Erythroblast (primary cell): ENCODE results near the gene LGALS14.
"Not testable (repeated sequence)": the region's sequence is repeated elsewhere in the genome, so short reads cannot be mapped to it uniquely, and the experiment has no call there.

Source experiments
- DNase-seq, 2 experiments: peaks; one replicate each; lab custom pipeline; 2025; lab: John Stamatoyannopoulos, UW
- GATA1 ChIP-seq: IDR thresholded peaks from 2 replicates; pipeline ENCODE4 v1.6.1; 2011; ENCODE audit warnings: low read depth, mild to moderate bottlenecking, control low read depth, low read length, moderate library complexity
- POLR2A ChIP-seq: IDR thresholded peaks from 2 replicates; pipeline ENCODE4 v1.6.1; 2011; ENCODE audit warnings: mild to moderate bottlenecking, low read length

The LGALS14 gene

DNA sequence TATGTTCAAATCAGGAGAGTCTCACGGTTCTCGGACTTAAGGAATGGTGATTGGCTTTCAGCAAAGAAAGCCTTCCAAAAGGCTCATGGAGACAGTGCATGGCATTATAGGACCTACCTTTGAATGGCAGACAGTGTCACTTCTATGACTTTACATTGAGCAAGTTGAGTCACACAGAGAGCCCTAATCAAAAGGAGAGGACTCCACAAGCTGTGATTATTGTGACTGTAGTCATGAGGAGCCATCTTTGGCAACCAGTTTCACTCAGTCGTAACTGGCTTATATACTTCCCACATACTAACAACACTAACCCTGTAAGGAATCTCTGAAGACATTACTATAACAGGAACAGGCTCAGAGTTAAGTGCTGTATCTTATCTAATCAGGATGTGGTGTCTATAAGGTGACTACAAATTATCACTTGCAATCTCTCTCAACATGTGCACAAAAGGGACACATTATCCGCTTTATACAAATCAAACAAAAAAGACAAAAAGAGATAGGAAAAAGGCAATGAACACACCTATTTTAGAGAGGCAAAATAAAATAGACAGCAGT lies 6.1 kb downstream of the LGALS14 start:
- TF ChIP-seq GATA1 (no peak), POLR2A (no peak)
- DNase-seq: no peak

DNA sequence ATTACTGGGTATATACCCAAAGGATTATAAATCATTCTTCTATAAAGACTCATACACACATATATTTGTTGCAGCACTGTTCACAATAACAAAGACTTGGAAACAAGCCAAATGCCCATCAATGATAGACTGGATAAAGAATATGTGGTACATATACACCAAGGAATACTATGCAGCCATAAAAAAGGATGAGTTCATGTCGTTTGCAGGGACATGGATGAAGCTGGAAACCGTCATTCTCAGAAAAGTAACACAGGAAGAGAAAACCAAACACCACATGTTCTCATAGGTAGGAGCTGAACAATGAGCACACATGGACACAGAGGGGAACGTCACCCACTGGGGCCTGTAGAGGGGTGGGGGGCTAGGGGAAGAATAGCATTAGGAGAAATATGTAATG lies 15.9 kb downstream of the LGALS14 start:
- not testable (repeated sequence) for DNase-seq

DNA sequence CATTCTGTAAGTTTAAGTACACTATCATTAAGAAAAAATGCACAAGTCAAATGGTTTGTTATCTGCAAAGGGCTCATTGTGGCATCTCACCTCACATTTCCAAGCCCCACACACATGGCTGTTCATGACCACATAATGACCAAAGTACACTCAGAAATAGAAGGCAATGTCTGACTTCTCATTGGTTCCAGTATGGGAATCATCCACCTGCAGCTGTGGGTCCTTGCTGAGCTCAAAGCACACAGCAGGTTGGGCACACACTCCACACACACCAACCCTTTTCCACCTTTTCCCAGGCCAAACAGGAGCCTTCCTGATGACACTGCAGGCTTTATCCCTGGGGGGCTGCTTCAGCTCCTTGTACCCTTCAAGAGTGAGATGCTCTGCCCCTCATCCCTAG lies 21.7 kb downstream of the LGALS14 start:
- no peak for TF ChIP-seq GATA1
- TF ChIP-seq POLR2A: no peak

DNA sequence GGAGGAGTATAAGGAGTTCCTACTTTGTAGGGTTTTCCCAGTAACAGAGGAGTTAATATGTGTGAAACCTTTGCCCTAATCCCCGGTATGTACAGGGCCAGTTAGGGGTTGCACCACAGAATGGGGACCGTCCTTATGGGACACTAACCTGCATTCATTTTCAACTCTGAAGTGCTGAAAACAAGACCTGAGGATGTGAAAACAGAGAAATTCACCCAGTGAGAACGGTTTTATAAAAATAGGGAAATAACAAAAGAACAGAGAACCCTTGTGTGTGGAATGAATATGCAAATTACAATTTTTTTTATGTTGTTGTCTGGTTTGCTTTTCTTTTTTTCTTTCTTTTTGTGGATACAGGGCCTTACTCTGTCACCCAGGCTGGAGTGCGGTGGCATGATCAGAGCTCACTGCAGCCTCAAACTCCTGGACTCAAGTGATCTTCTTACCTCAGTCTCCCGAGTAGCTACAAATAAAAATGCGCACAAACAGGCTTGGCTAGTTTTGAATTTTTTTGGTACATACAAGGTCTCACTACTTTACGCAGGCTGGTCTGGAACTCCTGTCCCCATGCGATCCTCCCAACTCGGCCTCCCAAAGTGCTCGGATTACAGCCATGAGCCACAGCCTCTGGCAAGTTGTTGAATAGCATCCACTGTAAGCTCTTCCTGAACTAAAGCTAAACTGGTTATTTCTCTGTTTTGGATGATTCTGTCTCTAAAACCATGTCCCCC lies 23.0 kb downstream of the LGALS14 start:
- TF ChIP-seq GATA1 (no peak), POLR2A (no peak)
- no peak for DNase-seq

More for the DNA sequence above, 21.7 kb downstream of the LGALS14 start:
- DNase-seq: no peak

DNA sequence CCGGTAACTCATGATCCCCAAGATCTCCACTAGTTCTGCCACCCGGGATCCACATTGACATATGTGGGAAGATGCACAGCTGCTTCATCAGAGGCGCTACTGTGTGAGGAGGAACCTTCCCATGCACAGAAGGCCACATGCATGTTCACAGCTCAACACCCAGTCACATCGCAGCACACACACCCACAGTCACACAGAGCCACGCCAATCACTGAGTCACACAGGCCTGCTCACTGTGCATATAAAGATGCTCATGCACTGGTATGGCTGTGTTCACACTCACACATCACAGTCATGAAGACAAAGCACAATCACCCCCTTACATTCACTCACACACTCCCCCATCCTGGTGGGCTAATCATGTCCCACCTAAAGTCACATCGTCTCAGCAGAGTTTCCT lies 23.8 kb downstream of the LGALS14 start:
- TF ChIP-seq GATA1 (no peak), POLR2A (no peak)
- no peak for DNase-seq

DNA sequence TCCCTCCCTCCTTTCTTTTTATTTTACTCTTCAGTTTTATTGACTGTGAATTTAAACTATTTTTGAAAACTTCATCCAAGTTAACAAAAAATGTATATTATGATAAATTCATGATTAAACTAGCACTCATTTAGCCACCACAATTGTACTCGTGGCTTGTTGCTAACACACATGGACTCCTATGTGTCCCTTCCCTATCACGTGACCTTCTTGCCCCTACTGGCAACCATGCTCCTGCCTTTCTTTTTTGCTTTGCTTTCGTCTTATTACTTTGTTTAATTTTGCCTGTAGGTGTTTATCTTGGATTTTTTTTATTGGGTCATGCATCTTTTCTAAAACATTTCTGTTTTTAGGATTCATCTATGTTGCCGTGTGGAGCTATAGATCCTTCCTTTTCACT lies 25.3 kb downstream of the LGALS14 start:
- TF ChIP-seq GATA1 (no peak), POLR2A (no peak)
- DNase-seq: no peak

DNA sequence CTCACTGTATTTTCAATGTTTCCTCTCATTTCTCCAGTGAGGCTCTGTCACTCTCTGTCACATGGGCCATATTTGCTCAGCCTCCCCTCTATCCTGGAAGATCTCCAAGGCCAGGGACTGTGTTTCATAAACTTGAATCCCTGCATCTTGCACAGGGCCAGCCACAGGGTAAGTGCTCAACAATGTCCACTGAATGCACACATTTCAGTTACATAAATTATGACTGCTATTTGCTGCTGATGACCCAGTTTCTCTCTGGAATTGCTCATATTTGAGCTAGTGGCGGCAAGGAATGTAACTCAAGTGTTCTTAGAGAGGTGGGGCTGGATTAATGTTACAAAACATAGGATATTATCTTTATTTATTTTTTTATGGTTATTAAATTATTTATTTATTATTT lies 27.4 kb downstream of the LGALS14 start:
- no peak for DNase-seq
- TF ChIP-seq POLR2A (no peak), GATA1 (no peak)

DNA sequence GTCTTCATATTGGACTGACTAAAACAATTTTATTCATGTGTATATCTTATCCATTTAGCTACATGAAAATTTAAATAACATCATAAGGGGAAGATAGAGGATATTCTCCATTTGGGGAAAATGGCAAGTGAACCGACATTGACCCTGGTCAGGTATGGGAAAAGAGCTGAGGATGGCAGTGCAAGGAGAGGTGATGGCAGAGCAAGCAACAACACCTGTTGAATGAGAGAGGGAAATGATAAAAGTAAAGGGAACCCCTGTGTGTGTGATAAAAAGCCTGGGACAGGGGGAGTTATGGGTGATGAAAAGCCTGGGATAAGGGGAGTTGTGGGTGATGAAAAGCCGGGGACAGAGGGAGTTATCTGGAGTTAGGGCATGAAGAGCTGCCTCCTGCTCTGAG lies 29.6 kb downstream of the LGALS14 start:
- DNase-seq: no peak
- no peak for TF ChIP-seq POLR2A
- no peak for TF ChIP-seq GATA1

DNA sequence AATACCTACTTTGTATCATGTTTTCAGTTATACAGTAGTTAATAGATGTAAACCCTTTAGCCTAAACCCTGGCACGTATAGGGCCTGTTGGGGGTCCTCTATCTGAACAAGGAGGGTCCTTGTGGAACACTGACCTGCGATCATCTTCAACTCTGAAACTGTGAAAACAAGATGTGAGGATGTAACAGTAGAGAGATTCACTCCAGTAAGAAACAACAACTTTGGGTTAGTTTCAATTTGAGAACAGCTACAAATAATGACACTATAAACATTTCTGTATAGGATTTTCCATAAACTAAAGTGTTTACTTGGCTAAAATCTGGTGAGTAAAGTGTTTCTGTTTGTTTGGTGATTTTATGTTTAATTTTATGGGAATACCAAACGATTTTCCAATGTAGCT lies 31.4 kb downstream of the LGALS14 start:
- DNase-seq: no peak
- TF ChIP-seq POLR2A: no peak
- no peak for TF ChIP-seq GATA1

DNA sequence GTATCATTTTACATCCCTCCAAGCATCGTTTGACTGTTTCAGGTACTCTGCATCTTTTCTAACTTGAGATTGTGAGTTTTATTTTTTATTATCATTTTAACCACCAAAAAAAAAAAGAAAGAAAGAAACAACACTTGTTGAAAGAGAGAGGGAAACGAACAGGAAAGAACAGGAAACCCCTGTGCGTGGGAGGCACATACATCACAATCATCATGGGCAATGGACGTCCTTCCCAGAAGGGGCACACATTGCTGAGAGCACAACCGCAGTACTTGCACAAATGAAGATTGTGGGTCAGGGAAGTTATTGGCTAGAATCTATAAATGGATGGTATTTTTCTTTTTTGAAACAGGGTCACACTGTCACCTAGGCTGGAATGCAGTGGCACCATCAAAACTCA lies 31.8 kb downstream of the LGALS14 start:
- no peak for TF ChIP-seq POLR2A
- TF ChIP-seq GATA1: no peak
- no peak for DNase-seq

DNA sequence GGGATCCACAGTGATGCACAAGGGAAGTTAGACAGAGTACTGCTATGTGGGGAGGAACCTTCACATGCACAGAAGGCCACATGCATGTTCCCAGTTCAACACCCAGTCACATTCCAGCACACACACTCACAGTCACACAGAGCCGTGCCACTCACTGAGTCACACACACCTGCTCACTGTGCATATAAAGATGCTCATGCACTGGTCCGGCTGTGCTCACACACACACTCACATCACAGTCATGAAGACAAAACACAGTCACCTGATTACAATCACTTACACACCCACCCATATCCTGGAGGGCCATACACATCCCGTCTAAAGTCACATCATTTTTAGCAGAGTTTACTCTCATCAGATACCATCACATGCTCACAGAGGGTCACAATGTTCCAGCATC lies 33.1 kb downstream of the LGALS14 start:
- DNase-seq: no peak
- TF ChIP-seq GATA1 (no peak), POLR2A (no peak)

DNA sequence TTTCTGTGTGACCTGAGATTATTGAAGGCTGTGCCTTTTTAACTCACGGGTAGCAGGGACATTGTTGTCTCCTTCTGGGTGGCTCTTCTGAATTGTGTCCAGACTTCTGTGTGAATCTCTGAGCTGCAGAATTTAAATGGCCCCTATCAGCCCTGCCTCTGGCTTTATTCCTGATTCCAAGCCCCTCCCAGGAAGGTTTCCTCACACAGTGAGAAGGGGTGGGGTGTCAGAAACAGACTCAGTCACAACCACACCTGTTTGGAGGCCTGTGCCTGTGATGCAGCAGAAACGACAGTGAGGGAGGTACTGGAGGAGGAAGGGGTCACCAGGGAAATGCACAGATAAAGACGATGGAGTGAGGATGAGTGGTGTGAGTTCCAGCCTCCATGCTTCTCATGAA lies 33.6 kb downstream of the LGALS14 start, which contains the start of gene CLC:
Gene CLC (minus strand): TSS at position 139 of the 400 bp plus-strand sequence. CDS start 77 bp downstream, at position 62.
- no peak for TF ChIP-seq POLR2A
- TF ChIP-seq GATA1: no peak

DNA sequence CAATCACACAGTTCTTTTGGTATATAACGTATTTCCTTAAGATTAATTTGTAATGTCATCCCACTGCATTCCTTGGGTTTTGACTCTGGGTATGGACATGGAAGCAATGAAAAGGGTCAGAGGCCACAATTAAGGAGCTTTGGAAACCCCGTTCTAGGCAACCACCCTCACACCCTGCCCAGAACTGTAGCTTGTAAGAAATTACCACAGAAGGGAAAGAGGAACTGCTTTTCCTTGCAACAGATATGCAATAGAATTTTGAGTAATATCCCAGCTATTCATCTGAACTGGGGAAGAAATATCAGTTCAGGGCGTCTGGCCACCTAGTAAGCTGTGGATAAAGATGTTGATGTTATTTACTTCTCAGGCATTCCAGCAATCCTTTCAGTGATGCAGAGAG lies 34.5 kb downstream of the LGALS14 start:
- TF ChIP-seq POLR2A (no peak), GATA1 (no peak)
- no peak for DNase-seq

More for the DNA sequence above, 33.6 kb downstream of the LGALS14 start, which contains the start of gene CLC:
- no peak for DNase-seq

DNA sequence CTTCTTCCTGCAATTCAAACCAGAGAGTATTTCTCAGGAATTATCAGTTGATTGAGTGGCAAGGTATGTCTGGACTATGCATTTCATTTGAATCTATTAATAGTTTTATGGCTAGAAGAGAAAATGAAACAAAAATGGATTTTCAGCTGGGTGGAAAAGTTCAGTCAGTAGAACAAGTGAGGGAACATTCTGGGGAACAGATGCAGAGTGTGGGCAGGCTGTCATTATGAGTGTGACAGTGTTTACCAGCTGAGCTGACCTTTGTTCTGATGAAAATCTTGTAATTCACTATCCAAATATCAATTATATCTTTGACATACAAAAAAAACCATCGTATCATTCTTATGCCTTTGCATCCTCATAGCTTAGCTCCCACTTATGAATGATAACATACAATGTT lies 36.1 kb downstream of the LGALS14 start:
- DNase-seq: no peak
- TF ChIP-seq GATA1 (no peak), POLR2A (no peak)

DNA sequence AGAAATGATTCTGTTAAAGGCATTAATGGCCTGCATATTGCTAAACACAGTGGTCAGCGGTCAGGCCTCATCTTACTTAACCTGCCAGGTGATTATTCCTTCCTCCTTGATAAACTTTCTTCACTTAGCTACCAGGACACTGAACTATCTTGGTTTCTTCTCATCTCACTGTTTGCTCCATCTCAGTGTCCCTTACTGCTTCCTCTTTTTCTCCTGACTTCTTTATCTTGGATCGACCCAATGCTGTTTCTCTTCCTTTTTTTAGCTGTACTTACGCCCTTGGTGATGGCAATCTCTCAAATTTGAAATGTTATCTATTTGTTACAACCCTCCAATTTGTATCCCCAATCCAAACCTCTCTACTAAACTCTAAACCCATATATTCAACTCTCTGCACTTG lies 41.4 kb downstream of the LGALS14 start:
- DNase-seq: no peak
- TF ChIP-seq POLR2A (no peak), GATA1 (no peak)
